Measurements from ENCODE around the gene CCDC91. TPM values are rescaled to one million over a fixed set of nuclear protein-coding genes. Genes with fewer than 3 reads are reported as not detected.

Gene CCDC91
- polyA plus RNA-seq, 3 donors, result 6.3 to 18.1 (median 15.6) TPM

- no peak overlapping the region for H2AFZ ChIP-seq (ENCODE audit: insufficient read depth, low read depth, low read length, poor library complexity, severe bottlenecking)
- 100% methylated on average over 4 of the region's 5 CpGs for WGBS (ENCODE audit: insufficient coverage)
- H3K4me2 ChIP-seq (replicated peaks; ENCODE audit: extremely low read depth, low read length, poor library complexity, severe bottlenecking), result no peak overlapping the region
- H3K27me3 ChIP-seq (ENCODE audit: control insufficient read depth in 2 of 2, insufficient read depth in 2 of 2, low read length in 2 of 2), result no peaks in the 10 kb centered on the region
- H3K9me3 ChIP-seq (replicated peaks in 1 of 2; ENCODE audit: control insufficient read depth in 1 of 2, insufficient read depth in 1 of 2, low read length in 2 of 2), result peaks cover 4 to 9% of the 10 kb centered on the region in 2 donors
- H3K27ac ChIP-seq (ENCODE audit: low read depth in 1 of 2, low read length in 2 of 2), result no peak overlapping the region
- no peaks in the 10 kb centered on the region for H3K36me3 ChIP-seq (replicated peaks in 1 of 2; ENCODE audit: control insufficient read depth in 1 of 2, insufficient read depth in 2 of 2, low read length in 2 of 2)
- Mint-ChIP-seq H3K4me1 (no peaks in the 10 kb centered on the region), H3K9me3 (peaks cover 12 to 35% (median 23%) of the 10 kb centered on the region in 7 donors), H3K27me3 (ENCODE audit: low read depth in 3 of 3) (peaks cover 0 to 2% (median 0%) of the 10 kb centered on the region in 3 donors), H3K27ac (no peak overlapping the region), H3K4me3 (no peak overlapping the region), H3K36me3 (peaks cover 0 to 7% of the 10 kb centered on the region in 2 donors)
- H4K20me1 ChIP-seq (ENCODE audit: insufficient read depth, low read length), result no peaks in the 10 kb centered on the region
- no peaks in the 10 kb centered on the region for H3K4me1 ChIP-seq (ENCODE audit: control insufficient read depth in 1 of 2, insufficient read depth in 2 of 2, low read length in 2 of 2)
- intact Hi-C loops (cut with micrococcal nuclease), result no loop called here
- no peak for DNase-seq
- H3K79me2 ChIP-seq (ENCODE audit: insufficient read depth, low read length), result no peaks in the 10 kb centered on the region
- TF ChIP-seq, protein P1, sequence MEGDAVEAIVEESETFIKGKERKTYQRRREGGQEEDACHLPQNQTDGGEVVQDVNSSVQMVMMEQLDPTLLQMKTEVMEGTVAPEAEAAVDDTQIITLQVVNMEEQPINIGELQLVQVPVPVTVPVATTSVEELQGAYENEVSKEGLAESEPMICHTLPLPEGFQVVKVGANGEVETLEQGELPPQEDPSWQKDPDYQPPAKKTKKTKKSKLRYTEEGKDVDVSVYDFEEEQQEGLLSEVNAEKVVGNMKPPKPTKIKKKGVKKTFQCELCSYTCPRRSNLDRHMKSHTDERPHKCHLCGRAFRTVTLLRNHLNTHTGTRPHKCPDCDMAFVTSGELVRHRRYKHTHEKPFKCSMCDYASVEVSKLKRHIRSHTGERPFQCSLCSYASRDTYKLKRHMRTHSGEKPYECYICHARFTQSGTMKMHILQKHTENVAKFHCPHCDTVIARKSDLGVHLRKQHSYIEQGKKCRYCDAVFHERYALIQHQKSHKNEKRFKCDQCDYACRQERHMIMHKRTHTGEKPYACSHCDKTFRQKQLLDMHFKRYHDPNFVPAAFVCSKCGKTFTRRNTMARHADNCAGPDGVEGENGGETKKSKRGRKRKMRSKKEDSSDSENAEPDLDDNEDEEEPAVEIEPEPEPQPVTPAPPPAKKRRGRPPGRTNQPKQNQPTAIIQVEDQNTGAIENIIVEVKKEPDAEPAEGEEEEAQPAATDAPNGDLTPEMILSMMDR (IDR thresholded peaks at IDR 0.05), result no peak
- no peak overlapping the region for H3K4me3 ChIP-seq (replicated peaks in 1 of 3; ENCODE audit: low read depth in 2 of 3, low read length in 3 of 3)
- H3K9ac ChIP-seq (ENCODE audit: insufficient read depth, low read length, poor library complexity, severe bottlenecking), result no peak overlapping the region
Measured at GRCh38 chr12:28527631-28528249, 337.5 kb downstream of the CCDC91 start.

DNA sequence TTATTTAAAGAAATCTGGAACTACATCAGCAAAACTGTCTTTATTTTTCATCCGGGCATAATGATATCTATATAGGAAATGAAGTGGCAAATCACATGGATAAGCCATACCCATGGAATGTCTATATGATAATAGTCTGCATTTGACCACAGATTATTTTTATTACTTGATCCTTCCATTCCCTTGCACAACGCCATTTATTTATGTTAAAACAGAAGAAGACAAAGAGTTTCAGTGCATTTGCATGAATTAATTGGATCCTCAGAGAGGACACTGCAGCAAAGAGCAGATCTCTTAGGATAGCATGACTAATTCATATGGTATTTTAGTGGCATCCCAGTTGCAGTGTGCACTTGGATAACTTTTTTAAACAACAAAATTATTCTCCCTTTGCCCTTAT is 345.0 kb downstream of the CCDC91 start:
- H3K27me3 Mint-ChIP-seq (ENCODE audit: low read depth in 3 of 3), result no peaks in the 10 kb centered on the region
- no peak overlapping the region for H3K4me2 ChIP-seq (replicated peaks; ENCODE audit: extremely low read depth, low read length, poor library complexity, severe bottlenecking)
- WGBS (ENCODE audit: insufficient coverage), result no CpG with 5 or more reads among the region's 2 CpGs

More for the DNA sequence above, 345.0 kb downstream of the CCDC91 start:
- H4K20me1 ChIP-seq (ENCODE audit: insufficient read depth, low read length), result no peaks in the 10 kb centered on the region
- H3K27me3 ChIP-seq (ENCODE audit: control insufficient read depth in 2 of 2, insufficient read depth in 2 of 2, low read length in 2 of 2), result no peaks in the 10 kb centered on the region
- H3K4me1 Mint-ChIP-seq, result peaks cover 8% of the 10 kb centered on the region
- no peak overlapping the region for H3K4me3 ChIP-seq (replicated peaks in 1 of 3; ENCODE audit: low read depth in 2 of 3, low read length in 3 of 3)
- H3K4me1 ChIP-seq (ENCODE audit: control insufficient read depth in 1 of 2, insufficient read depth in 2 of 2, low read length in 2 of 2), result no peaks in the 10 kb centered on the region
- no peak overlapping the region for H2AFZ ChIP-seq (ENCODE audit: insufficient read depth, low read depth, low read length, poor library complexity, severe bottlenecking)
- H3K27ac ChIP-seq (ENCODE audit: low read depth in 1 of 2, low read length in 2 of 2), result no peak overlapping the region
- no peaks in the 10 kb centered on the region for H3K9me3 ChIP-seq (replicated peaks in 1 of 2; ENCODE audit: control insufficient read depth in 1 of 2, insufficient read depth in 1 of 2, low read length in 2 of 2)
- TF ChIP-seq, protein P1 (IDR thresholded peaks at IDR 0.05), result no peak
- DNase-seq, result no peak
- H3K9ac ChIP-seq (ENCODE audit: insufficient read depth, low read length, poor library complexity, severe bottlenecking), result no peak overlapping the region
- H3K9me3 Mint-ChIP-seq, result peaks cover 0 to 3% (median 0%) of the 10 kb centered on the region in 7 donors
- intact Hi-C loops (cut with micrococcal nuclease), result no loop called here
- no peaks in the 10 kb centered on the region for H3K36me3 ChIP-seq (replicated peaks in 1 of 2; ENCODE audit: control insufficient read depth in 1 of 2, insufficient read depth in 2 of 2, low read length in 2 of 2)
- H3K79me2 ChIP-seq (ENCODE audit: insufficient read depth, low read length), result no peaks in the 10 kb centered on the region
- H3K27ac Mint-ChIP-seq, result no peak overlapping the region
- no peaks in the 10 kb centered on the region for H3K36me3 Mint-ChIP-seq
- H3K4me3 Mint-ChIP-seq, result no peak overlapping the region

Data from CD14-positive monocyte (primary cell).